Lung (tissue), 12 donors: ENCODE results near the gene OGFOD2. TPM values are rescaled to one million over a fixed set of nuclear protein-coding genes. Genes with fewer than 3 reads are reported as not detected.
"Not testable (repeated sequence)": the region's sequence is repeated elsewhere in the genome, so short reads cannot be mapped to it uniquely, and the experiment has no call there.

ENCODE experiments used
- ATAC-seq: fragments of 200-7000 bp; cut with Tn5 transposase; one replicate; pipeline ENCODE4 v1.9.1; 2020; ENCODE audit warnings: moderate number of reproducible peaks; ENCODE audit not compliant: insufficient read depth, low FRiP score
- DNase-seq, 3 donors: peaks; one replicate each; pipeline ENCODE4 v3.0.0-alpha.2; 2013 to 2017
- H3K27ac ChIP-seq, 2 donors: one replicate each; pipeline ENCODE4 v1.5.1; 2013; ENCODE audit warnings: mild to moderate bottlenecking in 2 of 2, moderate library complexity in 2 of 2, control low read depth in 1 of 2, inconsistent platforms in 1 of 2, low read depth in 1 of 2, low read length in 1 of 2
- H3K27me3 ChIP-seq, 3 donors: one replicate each; pipeline ENCODE4 v1.5.1; 2013; ENCODE audit warnings: low read length in 2 of 3; ENCODE audit not compliant: control insufficient read depth in 3 of 3, insufficient read depth in 3 of 3
- H3K36me3 ChIP-seq, 4 donors: one replicate each; pipeline ENCODE4 v1.5.1; 2013; ENCODE audit warnings: low read length in 4 of 4, mild to moderate bottlenecking in 1 of 4, moderate library complexity in 1 of 4; ENCODE audit not compliant: control insufficient read depth in 4 of 4, insufficient read depth in 4 of 4
- H3K4me1 ChIP-seq, 5 donors: one replicate each; pipeline ENCODE4 v1.5.1; 2013; ENCODE audit warnings: low read length in 5 of 5, mild to moderate bottlenecking in 2 of 5, moderate library complexity in 1 of 5; ENCODE audit not compliant: control insufficient read depth in 5 of 5, insufficient read depth in 5 of 5
- H3K4me3 ChIP-seq: one replicate; pipeline ENCODE4 v1.5.1; 2013; ENCODE audit warnings: mild to moderate bottlenecking, control low read depth, moderate library complexity
- H3K9ac ChIP-seq, 2 donors: one replicate each; pipeline ENCODE4 v1.5.1; 2013; ENCODE audit warnings: low read length in 2 of 2, control low read depth in 1 of 2; ENCODE audit not compliant: insufficient read depth in 1 of 2
- H3K9me3 ChIP-seq, 4 donors: one replicate each; pipeline ENCODE4 v1.5.1; 2013; ENCODE audit warnings: low read length in 3 of 4, mild to moderate bottlenecking in 1 of 4, moderate library complexity in 1 of 4; ENCODE audit not compliant: control insufficient read depth in 4 of 4, insufficient read depth in 3 of 4
- WGBS, 2 donors: extraction: QIAGEN DNeasy Blood & Tissue Kit; methylation state at CpG; one replicate each; pipeline ENCODE4 v1.1.7; 2013; 5-methylcytosine and 5-hydroxymethylcytosine counted together
- polyA plus RNA-seq, 2 donors: library from polyadenylated mRNA; stranded (reverse); fragments of 200-250 nt; gene quantifications; one replicate each; pipeline ENCODE4 v1.2.1, GENCODE V29; 2013
- total RNA-seq, 2 donors: library from RNA; depleted of rRNA in 1 of 2; stranded (reverse); fragments of >200 nt in 1 of 2; gene quantifications; one replicate each; pipeline ENCODE4 v1.2.1, GENCODE V29; 2014 to 2021
- TF ChIP-seq, protein P1 (sequence below): IDR thresholded peaks from 2 replicates; pipeline ENCODE4 v1.5.1; 2012; ENCODE audit warnings: mild to moderate bottlenecking; ENCODE audit errors: control extremely low read depth, extremely low read depth
- donor health status: control.
- donor health status: control.
- donor health status: Bipolar disorder and iron deficiency.
- donor health status: healthy.
- donor health status: DM: yes; HTN: yes; CAD: no.

The OGFOD2 gene
- total and polyA plus RNA-seq, 4 donors = 11.4 to 30.1 (median 18.5) TPM

DNA sequence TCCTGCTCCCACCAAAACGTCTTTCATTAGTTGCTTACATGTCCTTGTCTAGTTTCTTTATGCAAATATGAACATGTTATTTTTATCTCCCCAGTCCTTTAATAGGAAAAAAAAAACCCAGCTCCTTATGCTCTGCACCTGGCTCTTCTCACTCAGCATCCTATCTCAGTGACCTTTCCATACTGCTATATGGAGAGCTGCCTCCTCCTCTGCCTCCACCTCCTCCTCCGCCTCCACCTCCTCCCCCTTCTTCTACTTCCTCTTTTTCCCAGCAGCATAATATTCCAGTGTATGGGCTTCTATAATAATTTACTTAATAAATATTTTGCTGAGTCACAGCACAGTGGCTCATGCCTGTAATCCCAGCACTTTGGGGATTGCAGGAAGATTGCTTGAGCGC is 40.3 kb upstream of the OGFOD2 start:
- ATAC-seq (no peak), DNase-seq (no peak)
- TF ChIP-seq, protein P1, sequence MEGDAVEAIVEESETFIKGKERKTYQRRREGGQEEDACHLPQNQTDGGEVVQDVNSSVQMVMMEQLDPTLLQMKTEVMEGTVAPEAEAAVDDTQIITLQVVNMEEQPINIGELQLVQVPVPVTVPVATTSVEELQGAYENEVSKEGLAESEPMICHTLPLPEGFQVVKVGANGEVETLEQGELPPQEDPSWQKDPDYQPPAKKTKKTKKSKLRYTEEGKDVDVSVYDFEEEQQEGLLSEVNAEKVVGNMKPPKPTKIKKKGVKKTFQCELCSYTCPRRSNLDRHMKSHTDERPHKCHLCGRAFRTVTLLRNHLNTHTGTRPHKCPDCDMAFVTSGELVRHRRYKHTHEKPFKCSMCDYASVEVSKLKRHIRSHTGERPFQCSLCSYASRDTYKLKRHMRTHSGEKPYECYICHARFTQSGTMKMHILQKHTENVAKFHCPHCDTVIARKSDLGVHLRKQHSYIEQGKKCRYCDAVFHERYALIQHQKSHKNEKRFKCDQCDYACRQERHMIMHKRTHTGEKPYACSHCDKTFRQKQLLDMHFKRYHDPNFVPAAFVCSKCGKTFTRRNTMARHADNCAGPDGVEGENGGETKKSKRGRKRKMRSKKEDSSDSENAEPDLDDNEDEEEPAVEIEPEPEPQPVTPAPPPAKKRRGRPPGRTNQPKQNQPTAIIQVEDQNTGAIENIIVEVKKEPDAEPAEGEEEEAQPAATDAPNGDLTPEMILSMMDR = no peak
- Histone ChIP-seq H3K27me3 (no peaks in the 10 kb centered on the region), H3K4me1 (peaks cover 0 to 2% (median 0%) of the 10 kb centered on the region in 5 donors), H3K9ac (no peak overlapping the region), H3K36me3 (no peaks in the 10 kb centered on the region), H3K27ac (no peak overlapping the region), H3K4me3 (no peak overlapping the region), H3K9me3 (no peaks in the 10 kb centered on the region)
- WGBS, 2 donors = 78 to 81% methylated on average over 3 of the region's 3 CpGs

DNA sequence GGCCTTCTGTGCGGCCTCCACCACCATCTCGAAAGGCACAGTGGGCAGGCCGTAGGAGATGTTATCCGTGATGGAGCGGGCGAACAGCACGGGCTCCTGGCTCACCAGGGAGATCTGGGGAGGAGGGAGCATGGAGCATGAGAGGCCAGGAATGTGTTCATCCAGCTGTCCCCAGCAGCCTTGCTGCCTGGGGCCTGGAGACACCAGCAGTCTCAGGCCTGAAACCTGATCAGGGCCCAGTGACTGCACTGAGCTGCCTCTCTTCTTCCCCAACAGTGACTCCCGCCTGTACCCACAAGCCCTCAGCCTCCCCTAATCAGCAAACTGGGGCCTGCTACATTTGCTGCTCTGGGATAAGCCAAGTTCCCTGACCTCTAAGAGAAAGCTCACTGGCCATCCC is 39.7 kb upstream of the OGFOD2 start:
- DNase-seq = no peak
- no peak overlapping the region for H3K9ac ChIP-seq
- ATAC-seq = no peak
- no peak overlapping the region for H3K4me3 ChIP-seq
- H3K9me3 ChIP-seq = peaks cover 0 to 2% (median 0%) of the 10 kb centered on the region in 4 donors
- no peak overlapping the region for H3K27ac ChIP-seq
- H3K27me3 ChIP-seq = no peaks in the 10 kb centered on the region
- peaks cover 0 to 2% (median 0%) of the 10 kb centered on the region in 5 donors for H3K4me1 ChIP-seq
- H3K36me3 ChIP-seq = no peaks in the 10 kb centered on the region
- WGBS, 2 donors = 96 to 97% methylated on average over 8 of the region's 8 CpGs
- TF ChIP-seq, protein P1 = no peak

DNA sequence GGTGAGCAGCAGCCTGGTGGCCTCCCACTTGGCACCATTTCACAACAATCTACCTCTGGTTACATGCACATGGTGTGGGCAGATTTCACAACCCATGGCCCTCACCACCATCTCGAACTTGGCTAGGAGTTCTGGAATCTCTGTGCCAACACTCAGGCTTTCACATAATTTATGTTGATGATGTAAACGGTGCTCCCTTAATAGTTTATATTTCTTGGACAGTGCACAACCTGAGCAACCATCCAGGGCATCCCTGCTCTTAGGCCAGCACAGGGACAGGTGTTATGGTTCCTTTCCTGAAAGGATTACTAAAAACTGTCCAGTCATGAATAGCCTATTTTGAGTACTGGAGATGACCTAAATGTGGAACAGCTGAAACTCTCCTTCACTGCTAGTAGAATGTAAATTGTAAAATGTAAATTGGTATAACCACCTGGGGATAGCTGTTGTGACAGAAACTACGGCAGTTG is 37.4 kb upstream of the OGFOD2 start:
- 64 to 68% methylated on average over 3 of the region's 3 CpGs for WGBS, 2 donors
- H3K27me3 ChIP-seq = no peaks in the 10 kb centered on the region
- ATAC-seq (no peak), DNase-seq (no peak)
- no peaks in the 10 kb centered on the region for H3K36me3 ChIP-seq
- H3K4me1 ChIP-seq = peaks cover 0 to 2% (median 0%) of the 10 kb centered on the region in 5 donors
- peaks cover 0 to 2% (median 0%) of the 10 kb centered on the region in 4 donors for H3K9me3 ChIP-seq
- no peak overlapping the region for H3K9ac ChIP-seq
- H3K27ac ChIP-seq = no peak overlapping the region
- no peak overlapping the region for H3K4me3 ChIP-seq
- TF ChIP-seq, protein P1 = no peak

DNA sequence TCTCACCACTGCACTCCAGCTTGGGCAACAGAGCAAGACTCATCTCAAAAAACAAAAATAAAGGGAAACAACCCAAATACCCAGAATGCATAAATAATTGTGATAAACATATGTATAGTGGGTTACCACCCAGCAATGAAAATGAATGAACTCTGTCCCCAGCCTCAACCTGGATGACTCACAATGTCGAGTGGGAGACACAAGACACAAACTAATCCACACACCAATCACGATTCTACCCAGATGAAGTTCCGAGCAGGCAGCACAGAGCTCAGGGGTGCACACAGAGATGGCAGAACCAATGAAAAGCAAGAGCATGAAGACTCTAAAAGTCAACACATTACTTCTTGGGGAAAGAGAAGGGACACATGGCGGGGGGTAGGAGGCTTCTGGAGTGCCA is 35.9 kb upstream of the OGFOD2 start:
- TF ChIP-seq, protein P1 = no peak
- Histone ChIP-seq H3K36me3 (no peaks in the 10 kb centered on the region), H3K9ac (no peak overlapping the region), H3K4me1 (peaks cover 0 to 2% (median 0%) of the 10 kb centered on the region in 5 donors), H3K9me3 (peaks cover 0 to 2% (median 0%) of the 10 kb centered on the region in 4 donors), H3K4me3 (no peak overlapping the region), H3K27me3 (no peaks in the 10 kb centered on the region), H3K27ac (no peak overlapping the region)
- no peak for DNase-seq
- ATAC-seq = no peak
- WGBS, 2 donors = 97% methylated on average over 4 of the region's 4 CpGs

DNA sequence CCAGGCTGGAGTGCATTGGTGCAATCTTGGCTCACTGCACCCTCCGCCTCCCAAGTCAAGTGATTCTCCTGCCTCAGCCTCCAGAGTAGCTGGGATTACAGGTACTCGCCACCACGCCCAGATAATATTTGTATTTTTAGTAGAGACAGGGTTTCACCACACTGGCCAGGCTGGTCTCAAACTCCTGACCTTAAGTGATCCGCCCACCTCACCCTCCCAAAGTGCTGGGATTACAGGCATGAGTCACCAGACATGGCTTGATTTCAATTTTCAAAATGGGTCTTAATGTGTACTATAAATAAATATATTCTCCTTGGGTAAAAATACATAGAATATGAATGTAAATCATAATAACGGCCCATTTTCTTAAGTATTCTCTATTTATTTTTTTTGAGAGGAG is 33.7 kb upstream of the OGFOD2 start:
- not testable (repeated sequence) for H3K9ac ChIP-seq, DNase-seq, H3K4me3 ChIP-seq, H3K36me3 ChIP-seq, H3K27ac ChIP-seq, H3K27me3 ChIP-seq, H3K9me3 ChIP-seq, ATAC-seq
- 73 to 94% methylated on average over 5 of the region's 5 CpGs for WGBS, 2 donors
- H3K4me1 ChIP-seq = peaks cover 0 to 18% (median 0%) of the 10 kb centered on the region in 5 donors
